Amniotic epithelial cell (primary cell): ENCODE results near the gene EHMT1.

Source experiments
- DNase-seq: peaks from one replicate; pipeline ENCODE4 v3.0.0-alpha.2; 2010; ENCODE audit warnings: low read depth

EHMT1 gene

GRCh38 chr9:137741330-137741729, 122.5 kb downstream of the EHMT1 start:
- no peak for DNase-seq

DNA sequence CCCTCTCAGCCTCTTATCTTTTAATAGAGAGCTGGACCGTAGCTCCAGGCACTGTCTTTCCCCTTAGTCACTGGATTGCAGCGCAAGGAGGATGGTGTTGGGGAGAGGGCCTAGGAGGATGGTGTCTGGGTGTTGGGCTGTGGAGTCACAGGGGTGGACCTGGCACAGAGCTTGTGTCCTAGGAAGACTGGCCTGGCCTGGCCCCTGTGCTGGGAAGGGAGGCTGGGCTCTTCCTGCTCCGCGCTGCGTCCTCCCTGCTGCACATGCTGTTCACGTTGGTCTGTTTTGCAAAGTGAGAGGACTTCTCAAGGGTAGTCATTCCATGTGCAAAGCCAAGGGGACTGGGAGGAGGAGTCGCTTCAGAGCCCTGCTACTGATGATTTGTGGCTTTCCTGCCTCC, 123.9 kb downstream of the EHMT1 start:
- peak; percentile 75 for DNase-seq

GRCh38 chr9:137743695-137744094, 124.9 kb downstream of the EHMT1 start:
- no peak for DNase-seq

GRCh38 chr9:137744632-137745183, 125.9 kb downstream of the EHMT1 start:
- DNase-seq = no peak

- DNase-seq = peak; percentile 57
Observed at GRCh38 chr9:137745541-137745991, 126.8 kb downstream of the EHMT1 start.

GRCh38 chr9:137748311-137748710, 129.5 kb downstream of the EHMT1 start:
- DNase-seq = no peak

- DNase-seq = no peak
Observed at GRCh38 chr9:137748741-137749140, 129.9 kb downstream of the EHMT1 start.

DNA sequence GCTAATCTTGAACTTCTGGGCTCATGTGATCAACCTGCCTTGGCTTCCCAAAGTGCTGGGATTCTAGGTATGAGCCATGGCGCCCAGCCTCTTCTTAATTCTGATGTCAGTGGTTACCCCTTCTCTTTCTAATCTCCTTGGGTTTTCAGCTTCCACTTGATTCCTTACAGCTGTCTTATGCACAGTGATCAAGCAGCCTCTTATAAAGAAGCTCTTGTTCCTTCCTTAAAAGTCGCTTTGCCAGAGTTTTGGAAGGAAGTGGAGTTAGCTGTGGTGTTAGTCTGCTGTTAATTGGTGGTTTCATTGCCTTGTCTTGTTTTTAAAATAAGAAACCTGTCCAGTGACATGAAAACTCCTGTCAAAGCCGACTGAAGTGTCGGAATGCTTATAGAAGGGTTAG, 130.7 kb downstream of the EHMT1 start:
- no peak for DNase-seq

DNA sequence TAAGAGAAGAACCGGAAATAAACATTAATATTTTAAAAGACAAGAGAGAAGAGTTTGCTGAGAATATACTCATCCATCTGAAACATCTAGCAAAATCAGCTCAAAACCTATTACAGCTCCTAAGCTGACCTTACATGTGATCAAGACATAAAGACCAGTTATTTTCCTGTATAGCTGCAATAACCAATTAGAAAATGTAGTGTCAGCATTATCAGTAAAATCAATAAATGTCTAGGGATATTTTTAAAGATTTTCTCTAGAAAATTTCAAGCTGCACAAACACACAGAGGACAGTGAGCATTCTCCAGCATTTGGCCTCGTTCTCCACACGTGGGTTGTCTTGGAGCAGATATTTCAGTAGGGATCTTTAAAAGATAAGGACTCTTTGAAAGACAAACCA, 131.2 kb downstream of the EHMT1 start:
- DNase-seq = no peak

DNA sequence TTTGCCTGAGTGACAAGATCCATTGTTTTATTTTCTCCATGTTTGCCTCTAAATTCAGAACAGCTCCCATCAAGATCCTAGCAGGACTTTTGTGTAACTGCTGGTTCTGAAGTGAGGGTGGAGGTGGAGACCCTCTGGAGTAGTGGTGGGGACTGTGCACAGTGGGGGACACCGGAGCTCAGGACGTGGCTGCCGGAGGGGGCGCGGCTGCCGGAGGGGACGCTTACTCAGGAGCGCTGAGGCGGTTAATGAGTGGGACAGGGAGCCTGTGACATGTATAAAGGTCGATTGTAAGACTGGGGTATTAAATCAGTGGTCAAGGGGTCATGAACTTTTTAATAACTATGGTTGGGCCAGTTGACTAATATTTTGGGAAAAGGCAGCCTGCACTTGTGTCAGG, 131.8 kb downstream of the EHMT1 start:
- DNase-seq = no peak

DNA sequence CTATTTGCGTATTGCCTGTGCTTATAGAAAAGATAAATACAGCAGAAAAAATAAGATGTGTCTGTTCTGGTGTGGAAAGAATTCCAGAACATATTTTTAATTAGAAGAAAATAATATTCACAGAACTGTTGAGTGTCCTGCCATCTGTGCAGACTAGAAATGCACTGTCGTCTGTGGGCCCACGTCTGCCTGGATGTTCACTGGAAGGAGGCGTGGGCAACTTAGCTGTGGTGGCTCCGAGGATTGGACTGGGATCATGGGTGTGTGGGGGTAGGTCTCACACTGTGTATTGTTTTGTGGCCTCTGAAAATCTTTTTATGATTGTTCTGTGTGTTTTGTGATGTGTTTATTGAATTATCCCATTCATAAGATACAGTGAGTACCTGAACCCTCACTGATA, 132.8 kb downstream of the EHMT1 start:
- no peak for DNase-seq

DNA sequence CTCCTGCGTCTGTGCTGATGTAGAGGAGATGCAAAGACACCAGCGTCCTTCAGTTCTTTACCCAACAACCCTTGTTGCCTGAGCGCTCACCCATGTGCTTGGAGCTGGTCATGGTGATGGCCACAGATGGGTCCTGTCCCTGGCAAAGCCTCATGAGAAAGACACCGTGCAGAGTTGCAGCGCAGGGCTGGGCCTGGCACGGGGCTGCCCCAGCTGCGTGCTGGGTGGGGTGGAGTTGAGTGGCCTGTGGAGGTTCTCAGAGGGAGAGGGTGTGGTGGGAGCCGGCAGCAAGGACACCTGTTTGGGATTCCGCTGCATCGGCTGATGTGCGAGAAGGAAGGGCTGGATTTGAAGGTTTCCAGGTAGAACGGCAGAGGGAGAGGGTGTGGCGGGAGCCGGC, 133.6 kb downstream of the EHMT1 start:
- no peak for DNase-seq

DNA sequence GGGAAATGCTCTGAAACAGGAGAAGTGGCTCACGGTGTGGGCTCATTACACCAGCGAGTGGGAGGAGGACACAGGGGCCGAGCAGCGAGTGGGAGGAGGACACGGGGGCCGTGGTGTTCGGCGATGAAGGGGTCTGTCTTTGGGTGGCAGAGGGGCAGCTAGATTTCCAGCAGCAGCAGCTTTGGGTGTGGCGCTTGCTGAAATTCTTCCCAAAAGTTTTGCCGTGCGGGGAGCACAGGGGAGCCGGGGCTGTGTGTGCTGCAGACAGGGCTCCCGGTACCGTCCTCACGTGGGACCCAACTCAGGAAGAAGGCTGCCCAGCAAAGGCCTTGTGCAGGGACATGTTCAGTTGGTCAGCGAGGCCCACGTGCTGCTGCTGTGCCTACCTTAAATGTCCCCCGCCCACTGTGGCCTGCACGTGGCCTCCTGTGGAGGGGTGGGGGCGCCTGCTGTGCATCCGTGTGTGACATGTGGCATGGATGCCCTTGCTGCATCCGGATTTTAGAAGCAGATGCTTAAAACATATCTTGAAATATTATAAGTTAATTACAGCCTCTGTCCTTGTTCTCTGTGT, 134.5 kb downstream of the EHMT1 start:
- DNase-seq = no peak

- DNase-seq = no peak
Observed at GRCh38 chr9:137755261-137755927, 136.6 kb downstream of the EHMT1 start.

- DNase-seq = no peak
Observed at GRCh38 chr9:137756045-137756744, 137.4 kb downstream of the EHMT1 start.

GRCh38 chr9:137757139-137757538, 138.3 kb downstream of the EHMT1 start:
- no peak for DNase-seq

DNA sequence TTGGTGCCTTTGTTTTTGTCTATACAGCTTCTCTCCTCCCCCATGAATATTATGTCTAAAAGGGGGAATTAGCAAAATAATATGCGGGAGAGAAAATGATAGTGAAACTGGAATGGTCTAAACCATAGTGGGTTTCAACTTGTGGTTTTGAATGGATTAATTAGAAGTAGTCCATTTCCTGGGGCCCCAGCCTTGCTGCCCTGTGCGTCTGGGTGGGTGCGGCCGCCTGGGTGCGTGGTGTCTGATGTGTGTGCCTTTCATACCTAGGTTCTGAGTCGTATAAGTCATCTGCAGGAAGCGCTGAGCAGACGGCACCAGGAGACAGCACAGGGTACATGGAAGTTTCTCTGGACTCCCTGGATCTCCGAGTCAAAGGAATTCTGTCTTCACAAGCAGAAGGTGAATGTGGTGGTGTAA, 138.8 kb downstream of the EHMT1 start:
- peak; percentile 64 for DNase-seq

GRCh38 chr9:137758067-137758466, 139.3 kb downstream of the EHMT1 start:
- no peak for DNase-seq

DNA sequence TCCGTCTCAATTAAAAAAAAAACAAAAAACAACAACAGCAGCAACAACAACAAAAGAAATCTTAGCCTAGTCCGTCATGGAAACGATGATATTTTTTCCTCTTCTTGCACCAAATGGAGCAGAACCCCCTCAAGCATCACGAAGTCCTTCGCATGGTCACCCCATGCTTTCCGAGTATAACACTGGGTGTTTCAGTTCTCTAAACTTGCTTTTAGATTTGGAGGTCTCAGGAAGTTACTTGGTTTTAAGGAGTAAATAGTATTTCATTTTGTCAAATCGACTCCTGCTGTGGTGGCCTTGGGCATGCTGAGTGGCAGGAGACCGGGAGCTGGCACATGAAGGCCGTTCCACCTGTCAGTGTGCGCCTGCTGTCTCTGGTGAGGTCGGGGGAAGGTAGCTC, 140.3 kb downstream of the EHMT1 start:
- DNase-seq = no peak

DNA sequence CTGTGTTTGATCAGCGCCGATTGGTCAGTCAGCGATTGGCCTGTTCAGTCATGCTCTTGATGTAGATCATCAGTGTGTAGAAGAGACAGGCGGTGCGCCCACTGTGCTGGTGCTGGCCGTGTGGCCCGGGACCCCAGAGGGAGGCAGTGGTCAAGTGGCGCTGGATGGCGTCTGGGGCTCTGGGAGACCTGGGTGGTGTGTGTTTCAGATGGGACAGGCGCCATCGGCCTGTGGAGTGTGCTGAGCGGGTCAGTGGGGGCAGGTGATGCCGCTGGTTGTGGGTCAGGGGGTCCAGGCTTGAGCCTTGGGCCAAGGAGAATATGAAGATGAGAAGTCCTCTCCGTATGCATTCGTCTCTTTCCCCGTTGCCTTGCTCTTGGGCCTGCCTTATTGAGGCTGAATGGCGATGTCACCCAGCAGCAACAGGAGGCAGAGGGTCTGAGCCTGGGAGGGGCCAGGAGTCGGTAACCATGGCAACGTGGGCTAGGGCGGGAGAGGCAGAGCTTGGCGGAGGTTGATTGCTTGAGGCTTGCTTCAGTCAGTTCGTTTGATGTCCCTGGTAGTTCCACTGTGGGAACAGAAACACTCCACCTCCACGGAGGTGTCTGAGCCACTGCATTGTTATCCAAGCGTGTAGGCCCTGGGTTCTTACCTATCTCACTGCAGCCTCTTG, 141.0 kb downstream of the EHMT1 start:
- DNase-seq = no peak

- DNase-seq = no peak
Observed at GRCh38 chr9:137760426-137760825, 141.6 kb downstream of the EHMT1 start.

GRCh38 chr9:137761032-137761431, 142.2 kb downstream of the EHMT1 start:
- no peak for DNase-seq

GRCh38 chr9:137761793-137762192, 143.0 kb downstream of the EHMT1 start:
- no peak for DNase-seq
